SK-N-SH treated with all-trans-retinoic acid at 6 μM for 48 hours (cell line): ENCODE measurements around the gene SOX6.

ENCODE experiments used
- ARNTL ChIP-seq: fragments of 450-650 bp; formaldehyde crosslinking; IDR thresholded peaks from 2 replicates; pipeline ENCODE4 v1.5.0; 2020; ENCODE audit warnings: low read depth, mild to moderate bottlenecking, moderate library complexity, borderline replicate concordance
- CSRNP3 ChIP-seq: fragments of 250-450 bp; sonication (Bioruptor Pico); IDR thresholded peaks from 2 replicates; pipeline ENCODE4 v1.5.1; 2021; ENCODE audit warnings: mild to moderate bottlenecking, moderate library complexity
- ISL1 ChIP-seq: fragments of 250-450 bp; sonication (Bioruptor Pico); IDR thresholded peaks from 2 replicates; pipeline ENCODE4 v2.1.2; 2022; ENCODE audit warnings: mild to moderate bottlenecking, moderate library complexity
- PATZ1 ChIP-seq: fragments of 250-450 bp; sonication (Bioruptor Pico); IDR thresholded peaks from 2 replicates; pipeline ENCODE4 v1.8.0; 2020; ENCODE audit warnings: mild to moderate bottlenecking, moderate library complexity, borderline replicate concordance
- POU6F1 ChIP-seq: fragments of 250-450 bp; sonication (Bioruptor Pico); IDR thresholded peaks from 2 replicates; pipeline ENCODE4 v1.8.0; 2021; ENCODE audit warnings: low read depth, mild to moderate bottlenecking, moderate library complexity, borderline replicate concordance
- PPARA ChIP-seq: fragments of 250-450 bp; sonication (Bioruptor Pico); IDR thresholded peaks from 2 replicates; pipeline ENCODE4 v1.5.0; 2020; ENCODE audit warnings: mild to moderate bottlenecking, borderline replicate concordance
- RARB ChIP-seq: fragments of 250-450 bp; sonication (Bioruptor Pico); IDR thresholded peaks from 2 replicates; pipeline ENCODE4 v1.8.0; 2021; ENCODE audit warnings: mild to moderate bottlenecking, moderate library complexity
- TCF4 ChIP-seq: fragments of 250-450 bp; sonication (Bioruptor Pico); IDR thresholded peaks from 2 replicates; pipeline ENCODE4 v1.8.0; 2021; ENCODE audit warnings: mild to moderate bottlenecking, moderate library complexity, borderline replicate concordance
- TOX ChIP-seq: fragments of 250-450 bp; sonication (Bioruptor Pico); IDR thresholded peaks from 2 replicates; pipeline ENCODE4 v1.8.0; 2021; ENCODE audit warnings: mild to moderate bottlenecking, moderate library complexity, borderline replicate concordance
- TSHZ2 ChIP-seq: fragments of 250-450 bp; sonication (Bioruptor Pico); IDR thresholded peaks from 2 replicates; pipeline ENCODE4 v1.5.0; 2020; ENCODE audit warnings: mild to moderate bottlenecking, moderate library complexity
- ZC3H10 ChIP-seq: fragments of 250-450 bp; sonication (Bioruptor Pico); IDR thresholded peaks from 2 replicates; pipeline ENCODE4 v1.5.1; 2021; ENCODE audit warnings: mild to moderate bottlenecking, moderate library complexity
- ZFP30 ChIP-seq: fragments of 450-650 bp; formaldehyde crosslinking; IDR thresholded peaks from 2 replicates; pipeline ENCODE4 v1.5.0; 2022; ENCODE audit warnings: mild to moderate bottlenecking, moderate library complexity
- ZNF565 ChIP-seq: fragments of 450-650 bp; formaldehyde crosslinking; conservative IDR thresholded peaks from 2 replicates; pipeline ENCODE4 v1.5.0; 2020; ENCODE audit warnings: low read depth, mild to moderate bottlenecking, moderate library complexity
- ZNF70 ChIP-seq: fragments of 450-650 bp; formaldehyde crosslinking; IDR thresholded peaks from 2 replicates; pipeline ENCODE4 v1.5.0; 2020; ENCODE audit warnings: mild to moderate bottlenecking, moderate library complexity

GRCh38 chr11:16276251-16276650 is 80.1 kb downstream of the SOX6 start:
- TF ChIP-seq RARB (CRISPR knock-in tag): no peak
- TF ChIP-seq ZFP30 (CRISPR knock-in tag): no peak
- TF ChIP-seq ZNF565 (CRISPR knock-in tag): no peak
- no peak for TF ChIP-seq PPARA (CRISPR knock-in tag)
- TF ChIP-seq ZNF70 (CRISPR knock-in tag): no peak
- TF ChIP-seq ISL1 (CRISPR knock-in tag): no peak
- no peak for TF ChIP-seq ZC3H10 (CRISPR knock-in tag)
- no peak for TF ChIP-seq TSHZ2 (CRISPR knock-in tag)
- no peak for TF ChIP-seq CSRNP3
- TF ChIP-seq PATZ1: no peak
- TF ChIP-seq ARNTL: no peak
- TF ChIP-seq TCF4 (CRISPR knock-in tag): no peak
- TF ChIP-seq TOX (CRISPR knock-in tag): no peak
- no peak for TF ChIP-seq POU6F1
